Psoas muscle (tissue), 8 donors: ENCODE measurements around the gene BTBD10. TPM values are rescaled to one million over a fixed set of nuclear protein-coding genes. Genes with fewer than 3 reads are reported as not detected.

Experiments used
- ATAC-seq, 4 donors: fragments of 200-7000 bp; cut with Tn5 transposase; one replicate each; pipeline ENCODE4 v1.9.1; 2020; ENCODE audit warnings: moderate library complexity in 3 of 4, mild to moderate bottlenecking in 2 of 4
- DNase-seq, 2 donors: peaks; one replicate each; pipeline ENCODE4 v3.0.0-alpha.2; 2020
- H3K27ac ChIP-seq: fragments of 200-600 bp; one replicate; pipeline ENCODE4 v1.8.0; 2022
- H3K27me3 ChIP-seq, 3 donors: fragments of 200-600 bp in 1 of 3; one replicate each; pipeline versions ENCODE4 v1.6.1 to v1.8.0; 2013 to 2022; ENCODE audit warnings: low read length in 2 of 3, mild to moderate bottlenecking in 2 of 3, moderate library complexity in 1 of 3; ENCODE audit not compliant: insufficient read depth in 3 of 3
- H3K36me3 ChIP-seq, 2 donors: fragments of 200-600 bp in 1 of 2; one replicate each; pipeline versions ENCODE4 v1.6.1 to v1.8.0; 2013 to 2022; ENCODE audit warnings: low read depth in 1 of 2, mild to moderate bottlenecking in 1 of 2, moderate library complexity in 1 of 2; ENCODE audit not compliant: insufficient read depth in 1 of 2
- H3K4me1 ChIP-seq: fragments of 200-600 bp; one replicate; pipeline ENCODE4 v1.8.0; 2022
- H3K4me3 ChIP-seq: fragments of 200-600 bp; one replicate; pipeline ENCODE4 v1.8.0; 2022; ENCODE audit warnings: mild to moderate bottlenecking
- H3K9me3 ChIP-seq: fragments of 200-600 bp; one replicate; pipeline ENCODE4 v1.8.0; 2022
- CTCF ChIP-seq: fragments of 200-600 bp; IDR thresholded peaks from one replicate; pipeline ENCODE4 v1.8.0; 2022; ENCODE audit warnings: antibody characterized with exemption
- WGBS, 3 donors: extraction: QIAGEN DNeasy Blood & Tissue Kit; methylation state at CpG; one replicate each; pipeline versions ENCODE4 v1.1.6 to v1.1.7; 2013; 5-methylcytosine and 5-hydroxymethylcytosine counted together
- intact Hi-C, 2 donors: fragments of 100-400 bp; cut with DNase I; formaldehyde crosslinking; loops; one replicate each; pipeline versions ENCODE4 v1.11.0 to v1.14.2; 2022
- polyA plus RNA-seq, 3 donors: library from polyadenylated mRNA; stranded (reverse); fragments of 200-250 nt; gene quantifications; one replicate each; pipeline ENCODE4 v1.2.3, GENCODE V29; 2013
- total RNA-seq, 4 donors: library from RNA; stranded (reverse); fragmentation: NEBNext Ultra II Directional in 2 of 4; extraction: Animal tissue kit (Norgen Biotek cat#: 25700) in 2 of 4; gene quantifications; one replicate each; pipeline versions ENCODE4 v1.2.1 to v1.2.4, GENCODE V29; 2021 to 2023
- donor health status: healthy with polysubstance abuse.
- donor health status: DM: no; HTN: no; CAD: no; lungs with moderate emphysema.
- donor health status: Bipolar disorder and iron deficiency.
- donor health status: healthy.
- donor health status: DM: yes; HTN: yes; CAD: no.
- donor health status: DM: no; HTN: no; CAD: no.
- donor health status: DM: no; HTN: no; CAD: no.
- donor health status: DM: yes; HTN: yes; CAD: no.

Gene BTBD10
- total and polyA plus RNA-seq, 7 donors: 10.8 to 21.2 (median 14.9) TPM

- H3K4me3 ChIP-seq: no peak overlapping the region
- H3K27ac ChIP-seq: no peak overlapping the region
- intact Hi-C loops: no loop called here
- no peaks in the 10 kb centered on the region for H3K27me3 ChIP-seq
- DNase-seq: no peak
- WGBS, 3 donors: 90 to 95% (median 91%) methylated on average over 4 of the region's 4 CpGs
- H3K9me3 ChIP-seq: no peaks in the 10 kb centered on the region
- H3K4me1 ChIP-seq: no peaks in the 10 kb centered on the region
- ATAC-seq: no peak
- H3K36me3 ChIP-seq: peaks cover 9 to 96% of the 10 kb centered on the region in 2 donors
- TF ChIP-seq CTCF: no peak
These were observed 95.9 kb downstream of the BTBD10 start for GRCh38 chr11:13367115-13367514.

GRCh38 chr11:13366266-13367026, 96.6 kb downstream of the BTBD10 start:
- intact Hi-C loops: no loop called here
- WGBS, 3 donors: 90 to 96% (median 93%) methylated on average over 7 of the region's 7 CpGs
- Histone ChIP-seq H3K4me3 (no peak overlapping the region), H3K27ac (no peak overlapping the region), H3K9me3 (no peaks in the 10 kb centered on the region), H3K27me3 (no peaks in the 10 kb centered on the region), H3K36me3 (peaks cover 9 to 96% of the 10 kb centered on the region in 2 donors), H3K4me1 (no peaks in the 10 kb centered on the region)
- DNase-seq: no peak
- no peak for ATAC-seq
- no peak for TF ChIP-seq CTCF

- WGBS, 3 donors: 79 to 91% (median 85%) methylated on average over 2 of the region's 2 CpGs
- ATAC-seq (no peak), DNase-seq (no peak)
- H3K36me3 ChIP-seq: peaks cover 9 to 96% of the 10 kb centered on the region in 2 donors
- H3K4me3 ChIP-seq: no peak overlapping the region
- intact Hi-C loops: no loop called here
- no peak overlapping the region for H3K27ac ChIP-seq
- H3K9me3 ChIP-seq: no peaks in the 10 kb centered on the region
- H3K27me3 ChIP-seq: no peaks in the 10 kb centered on the region
- no peak for TF ChIP-seq CTCF
- H3K4me1 ChIP-seq: no peaks in the 10 kb centered on the region
These were observed 98.6 kb downstream of the BTBD10 start for GRCh38 chr11:13364388-13364787.

GRCh38 chr11:13362596-13363109, 100.4 kb downstream of the BTBD10 start:
- DNase-seq (no peak), ATAC-seq (no peak)
- H3K27ac ChIP-seq: no peak overlapping the region
- no peaks in the 10 kb centered on the region for H3K27me3 ChIP-seq
- H3K4me1 ChIP-seq: no peaks in the 10 kb centered on the region
- no peak overlapping the region for H3K4me3 ChIP-seq
- WGBS, 3 donors: 94 to 95% (median 94%) methylated on average over 9 of the region's 9 CpGs
- peaks cover 16 to 96% of the 10 kb centered on the region in 2 donors for H3K36me3 ChIP-seq
- intact Hi-C loops: no loop called here
- H3K9me3 ChIP-seq: no peaks in the 10 kb centered on the region
- TF ChIP-seq CTCF: no peak
